MM.1S (cell line): ENCODE data around the gene ESYT3.

Source experiments
- CTCF ChIP-seq: fragments of 300-600 bp; sonication (generic); IDR thresholded peaks from 2 replicates; pipeline ENCODE4 v1.5.1; 2016; ENCODE audit warnings: antibody characterized with exemption, low read length, mixed read lengths
- EZH2 ChIP-seq: fragments of 300-600 bp; sonication (generic); optimal IDR thresholded peaks from 2 replicates; pipeline ENCODE3; 2017; ENCODE audit warnings: low read depth, mild to moderate bottlenecking, antibody characterized with exemption, low read length, mixed read lengths
- EZH2phosphoT487 ChIP-seq: fragments of 300-600 bp; sonication (generic); IDR thresholded peaks from 2 replicates; pipeline ENCODE4 v1.6.1; 2018; ENCODE audit warnings: antibody characterized with exemption, low read length

- no peak for TF ChIP-seq CTCF
- no peak for TF ChIP-seq EZH2phosphoT487
- TF ChIP-seq EZH2, result no peak
Measured at GRCh38 chr3:138395865-138396751, 38.3 kb upstream of the ESYT3 start.
